CD4-positive, alpha-beta T cell treated with Interleukin-21 for 1 hour (primary cell): ENCODE results near the gene CLASP1.
"Not testable (repeated sequence)": the region's sequence is repeated elsewhere in the genome, so short reads cannot be mapped to it uniquely, and the experiment has no call there.

Experiments used
- DNase-seq: peaks from one replicate; pipeline ENCODE4 v3.0.0-alpha.2; 2020

Gene CLASP1

DNA sequence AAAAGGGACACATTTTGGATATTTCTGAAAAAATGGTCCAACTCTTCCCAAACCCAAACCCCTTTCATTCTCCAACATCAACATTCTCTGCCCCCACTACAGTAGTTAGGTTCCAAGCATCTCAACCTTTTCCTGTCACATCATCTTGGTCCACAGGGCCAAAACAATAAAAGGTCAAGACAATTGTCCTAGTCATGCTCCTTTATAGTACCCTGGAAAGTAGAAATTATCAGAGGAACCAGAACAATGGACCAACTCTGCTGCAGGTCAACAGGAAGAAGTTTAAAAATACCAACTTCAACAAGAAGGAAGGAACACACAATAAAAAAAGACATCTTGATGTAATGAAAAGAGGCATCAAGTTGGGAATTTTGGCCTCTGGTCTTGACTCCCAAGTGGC is 36.1 kb downstream of the CLASP1 start:
- no peak for DNase-seq

DNA sequence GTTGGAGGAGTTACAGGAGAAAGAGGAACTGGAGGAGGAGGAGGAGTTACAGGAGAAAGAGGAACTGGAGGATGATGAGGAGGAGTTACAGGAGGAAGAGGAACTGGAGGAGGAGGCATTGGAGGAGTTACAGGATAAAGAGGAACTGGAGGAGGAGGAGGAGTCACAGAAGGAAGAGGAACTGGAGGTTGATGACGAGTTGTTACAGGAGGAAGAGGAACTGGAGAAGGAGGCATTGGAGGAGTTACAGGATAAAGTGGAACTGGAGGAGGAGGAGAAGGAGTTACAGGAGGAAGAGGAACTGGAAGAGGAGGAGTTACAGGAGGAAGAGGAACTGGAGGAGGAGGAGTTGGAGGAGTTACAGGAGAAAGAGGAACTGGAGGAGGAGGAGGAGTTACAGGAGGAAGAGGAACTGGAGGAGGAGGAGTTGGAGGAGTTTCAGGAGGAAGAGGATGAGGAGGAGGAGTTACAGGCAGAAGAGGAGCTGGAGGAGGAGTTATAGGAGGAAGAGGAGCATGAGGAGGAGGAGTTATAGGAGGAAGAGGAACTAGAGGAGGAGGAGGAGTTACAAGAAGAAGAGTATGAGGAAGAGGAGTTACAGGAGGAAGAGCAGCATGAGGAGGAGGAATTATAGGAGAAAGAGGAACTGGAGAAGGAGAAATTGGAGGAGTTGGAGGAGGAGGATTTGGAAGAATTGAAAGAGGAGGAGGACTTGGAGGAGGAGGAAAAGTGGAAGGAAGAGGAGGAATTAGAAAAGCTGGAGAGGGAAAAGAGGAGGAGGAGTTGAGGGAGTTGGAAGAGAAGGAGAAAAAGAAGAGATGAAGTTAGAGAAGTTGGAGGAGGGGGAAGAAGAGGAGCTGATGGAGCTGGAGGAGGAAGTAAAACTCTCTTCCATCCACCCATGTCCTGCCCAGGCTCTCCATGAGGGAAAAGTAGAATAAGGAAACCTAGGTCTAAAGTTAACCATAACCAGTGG is 37.2 kb downstream of the CLASP1 start:
- no peak for DNase-seq

GRCh38 chr2:121611048-121611649 is 38.1 kb downstream of the CLASP1 start:
- not testable (repeated sequence) for DNase-seq

- not testable (repeated sequence) for DNase-seq
Measured at GRCh38 chr2:121610487-121610874, 38.8 kb downstream of the CLASP1 start.

- no peak for DNase-seq
Measured at GRCh38 chr2:121608967-121609366, 40.3 kb downstream of the CLASP1 start.

- DNase-seq = no peak
Measured at GRCh38 chr2:121608367-121608766, 40.9 kb downstream of the CLASP1 start.

DNA sequence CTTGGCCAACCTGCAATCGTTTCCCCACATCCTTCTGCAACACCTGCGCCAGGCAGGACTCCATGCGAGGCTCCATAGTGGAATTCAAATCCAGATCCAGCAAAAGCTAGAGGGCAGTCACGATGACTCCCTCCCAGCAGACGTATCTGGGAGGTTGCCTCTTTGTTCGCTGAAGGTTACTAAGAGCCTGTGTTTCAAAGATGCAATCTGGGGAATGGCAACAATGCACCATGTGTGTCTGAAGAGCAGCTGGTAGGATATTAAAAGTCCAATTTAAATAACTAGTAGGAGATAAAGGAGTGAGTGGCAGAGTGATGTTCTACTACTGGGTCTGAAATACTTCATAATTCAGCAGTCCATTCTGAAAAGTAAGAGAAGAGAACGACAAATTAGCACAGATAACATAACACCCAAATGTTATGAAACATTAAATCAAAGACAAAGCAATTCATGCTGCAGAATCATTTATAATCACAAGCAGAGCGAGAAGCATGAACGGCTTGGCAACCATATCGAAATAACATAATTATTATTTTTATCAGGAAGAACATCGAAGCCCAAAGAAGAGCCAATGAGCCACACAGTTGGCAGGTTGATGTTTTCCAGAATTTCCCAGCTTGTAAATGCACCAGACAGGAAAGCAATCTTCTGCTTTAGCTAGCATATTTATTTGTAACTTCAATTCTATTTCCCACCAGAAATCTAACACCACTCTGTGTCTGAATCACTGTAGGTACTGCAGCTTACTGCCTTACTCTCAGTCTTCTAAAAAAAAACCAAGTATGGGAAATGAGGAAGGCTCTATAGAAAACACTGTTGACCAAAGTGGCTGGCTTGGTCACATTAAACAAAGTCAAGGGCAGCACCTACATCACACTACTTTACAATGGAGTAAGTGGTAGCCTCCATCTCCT is 43.2 kb downstream of the CLASP1 start:
- DNase-seq = no peak

DNA sequence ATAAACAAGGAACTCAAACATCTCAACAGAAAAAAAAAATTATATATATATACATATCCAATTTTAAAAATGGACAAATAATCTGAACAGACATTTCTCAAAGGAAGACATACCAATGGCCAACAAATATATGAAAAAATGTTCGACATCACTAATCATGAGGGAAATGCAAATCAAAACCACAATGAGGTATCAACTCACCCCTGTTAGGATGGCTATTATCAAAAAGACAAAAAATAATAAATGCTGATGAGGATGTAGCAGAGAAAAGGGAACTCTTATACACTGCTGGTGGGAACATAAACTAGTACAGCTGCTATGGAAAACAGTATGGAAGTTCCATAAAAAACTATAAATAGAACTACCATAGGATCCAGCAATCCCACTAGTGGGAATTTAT is 46.1 kb downstream of the CLASP1 start:
- no peak for DNase-seq

DNA sequence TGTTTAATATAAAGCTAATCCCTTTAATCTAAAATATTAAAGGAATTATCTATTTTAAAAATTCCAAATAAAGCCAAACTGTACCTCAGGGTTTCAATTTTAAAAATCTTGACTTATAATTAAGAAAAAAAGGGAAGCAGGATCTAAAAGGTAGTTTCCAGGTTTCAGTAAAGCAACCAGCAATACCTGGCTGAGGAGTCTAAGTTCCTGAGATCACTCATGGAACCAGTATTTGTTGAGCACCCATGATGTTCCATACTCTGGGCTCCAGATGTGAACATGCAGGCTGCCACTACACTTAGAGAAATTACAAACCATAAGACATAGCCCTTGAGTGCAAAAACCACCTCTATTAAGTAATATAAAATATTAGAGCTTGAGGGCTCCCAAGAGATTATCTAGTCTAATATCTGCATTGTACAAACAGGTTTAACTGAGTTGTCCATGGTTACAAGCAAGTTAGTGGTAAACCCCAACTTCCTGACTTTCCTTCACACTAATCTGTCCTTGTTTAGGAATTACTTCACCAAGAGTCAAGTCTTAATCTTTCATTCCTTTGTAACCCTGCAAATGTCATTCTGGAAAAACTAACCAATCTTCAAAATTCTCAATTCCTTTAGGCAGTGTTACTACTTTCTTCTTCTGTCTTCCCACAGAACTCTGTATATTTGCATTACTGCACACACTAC is 49.2 kb downstream of the CLASP1 start:
- DNase-seq = no peak

DNA sequence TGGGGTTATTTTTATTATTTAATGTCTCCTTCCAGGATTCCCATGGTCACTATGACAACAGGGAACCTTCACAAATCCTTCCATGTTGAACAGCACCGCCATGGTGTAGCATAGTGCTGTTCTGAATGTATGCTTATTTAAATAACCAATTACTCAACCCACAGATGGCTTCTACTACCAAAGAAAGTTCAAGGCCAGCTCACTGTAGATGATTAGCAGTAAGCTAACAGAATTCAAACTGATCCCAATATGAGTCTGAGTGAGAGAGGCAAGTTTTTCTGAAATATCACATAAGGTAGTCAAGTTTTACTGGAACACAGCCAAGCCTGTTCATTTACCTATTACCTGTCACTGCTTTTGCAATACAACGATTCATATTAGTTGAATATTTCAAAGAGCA is 51.2 kb downstream of the CLASP1 start:
- DNase-seq = no peak

- peak; percentile 4 for DNase-seq
Measured at GRCh38 chr2:121596221-121597080, 52.8 kb downstream of the CLASP1 start.

- no peak for DNase-seq
Measured at GRCh38 chr2:121595012-121595891, 54.0 kb downstream of the CLASP1 start.

DNA sequence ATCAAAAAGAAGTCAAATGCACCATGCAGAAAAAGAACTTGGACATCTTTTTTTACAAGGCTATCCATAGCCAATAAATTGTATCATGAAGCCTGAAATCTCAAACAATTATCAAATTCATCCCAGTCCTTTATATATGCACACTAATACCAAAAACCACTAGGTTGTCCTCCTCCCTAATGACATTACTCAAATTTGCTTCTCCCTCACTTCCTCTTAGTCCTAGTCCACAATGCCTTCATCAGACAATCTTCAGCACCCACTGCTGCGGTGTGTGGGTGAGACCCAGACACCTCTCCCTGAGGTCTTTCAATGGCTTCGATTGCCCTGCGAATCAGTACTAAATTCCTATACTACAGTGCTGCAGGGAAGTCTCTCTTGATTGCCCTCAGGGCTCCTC is 58.1 kb downstream of the CLASP1 start:
- DNase-seq = no peak

- DNase-seq = no peak
Measured at GRCh38 chr2:121588357-121588756, 60.9 kb downstream of the CLASP1 start.

DNA sequence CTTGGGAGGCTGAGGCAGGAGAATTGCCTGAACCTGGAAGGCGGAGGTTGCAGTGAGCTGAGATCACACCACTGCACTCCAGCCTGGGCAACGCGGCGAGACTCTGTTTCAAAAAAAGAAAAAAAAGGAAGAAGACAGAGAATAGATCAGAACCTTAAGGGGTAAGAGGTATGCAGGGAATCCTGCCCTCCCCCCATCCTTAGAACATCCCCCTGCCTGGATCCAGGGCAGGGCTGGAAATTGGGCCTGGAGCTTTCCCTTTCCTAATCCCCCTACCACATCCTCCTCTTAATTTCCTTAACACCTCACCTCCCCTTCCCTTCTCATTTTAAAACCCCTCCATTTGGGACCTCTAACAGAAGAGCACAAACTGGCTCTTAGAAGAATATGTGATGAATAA is 62.1 kb downstream of the CLASP1 start:
- no peak for DNase-seq

DNA sequence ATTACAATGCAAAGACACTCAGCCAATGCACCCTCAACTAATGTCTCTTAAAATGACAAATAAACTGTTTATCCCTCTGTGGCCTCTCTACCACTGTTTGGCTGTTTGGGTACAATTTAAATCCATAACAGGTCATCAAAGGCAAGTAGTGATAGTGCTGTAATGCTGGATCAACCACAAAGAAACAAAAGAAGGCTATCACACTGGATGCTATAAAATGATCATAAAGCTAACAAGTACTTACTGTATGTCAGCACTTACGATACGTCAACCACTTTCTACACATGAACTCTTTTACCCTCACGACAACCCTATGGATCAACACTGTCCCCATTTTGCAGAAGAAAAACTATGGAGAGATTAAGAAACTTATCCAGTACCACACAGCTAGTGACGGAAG is 64.5 kb downstream of the CLASP1 start:
- DNase-seq = no peak

- no peak for DNase-seq
Measured at GRCh38 chr2:121583555-121583954, 65.7 kb downstream of the CLASP1 start.

DNA sequence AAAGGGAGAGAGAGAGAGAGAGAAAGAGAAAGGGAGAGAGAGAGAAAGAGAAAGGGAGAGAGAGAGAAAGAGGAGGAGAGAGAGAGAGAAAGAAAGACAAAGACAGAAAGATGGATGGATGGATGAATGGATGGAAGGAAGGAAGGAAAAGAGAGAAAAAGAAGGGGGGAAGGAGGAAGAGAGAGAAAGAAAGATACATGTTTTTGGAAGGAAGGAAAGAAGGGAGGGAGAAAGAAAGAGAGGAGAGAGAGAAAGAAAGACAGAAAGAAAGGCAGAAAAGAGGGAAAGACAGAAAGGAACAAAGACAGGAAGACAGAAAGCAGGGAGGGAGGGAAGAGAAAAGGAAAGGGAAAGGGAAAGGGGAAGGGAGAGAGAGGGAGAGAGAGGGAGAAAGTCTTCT is 67.0 kb downstream of the CLASP1 start:
- no peak for DNase-seq

DNA sequence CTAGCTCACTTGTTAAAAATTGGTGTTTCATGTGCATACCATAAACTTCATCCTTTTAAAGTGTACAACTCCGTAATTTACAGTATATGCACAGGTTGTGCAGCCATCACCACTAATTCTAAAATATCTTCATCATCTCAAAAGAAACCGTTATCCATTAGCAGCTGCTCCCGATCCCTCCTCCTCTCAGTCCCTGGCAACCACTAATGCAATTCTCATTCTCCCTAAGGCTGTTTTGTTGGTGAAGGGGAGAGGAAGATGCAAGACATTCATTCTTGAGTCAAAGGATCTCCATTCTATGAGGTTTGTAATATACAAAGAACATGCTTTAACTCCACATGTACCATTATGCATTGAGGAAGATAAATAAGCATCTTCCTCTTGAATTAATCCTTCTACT is 70.0 kb downstream of the CLASP1 start:
- no peak for DNase-seq

GRCh38 chr2:121577381-121577780 is 71.9 kb downstream of the CLASP1 start:
- no peak for DNase-seq

DNA sequence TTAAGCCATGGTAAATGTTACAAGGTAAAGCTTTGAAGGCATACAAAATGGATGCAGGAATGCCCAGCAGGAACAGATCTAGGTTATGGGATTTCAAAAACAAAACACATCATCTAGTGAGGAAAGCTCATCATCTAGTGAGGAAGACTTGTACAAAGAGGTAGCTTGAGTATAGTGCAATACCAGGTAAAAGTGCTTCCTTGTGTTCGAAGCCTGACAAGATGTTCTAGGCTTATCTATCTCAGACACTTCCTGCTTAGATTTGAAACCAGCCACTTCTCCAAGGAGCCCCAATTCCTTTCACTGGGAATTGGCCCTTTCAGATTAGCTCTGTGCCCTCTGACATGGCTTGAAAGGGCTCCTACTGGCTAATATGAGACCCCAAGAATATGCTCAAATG is 73.0 kb downstream of the CLASP1 start:
- no peak for DNase-seq
